HEK293 (cell line): Measurements from ENCODE around the gene EPHB1.

Experiments
- CTCF ChIP-seq: fragments of 450-650 bp; formaldehyde crosslinking; IDR thresholded peaks from 2 replicates; pipeline ENCODE4 v1.5.1; 2016; ENCODE audit warnings: missing biosample characterization, missing genetic modification characterization
- ZNF10 ChIP-seq: fragments of 450-650 bp; formaldehyde crosslinking; IDR thresholded peaks from 2 replicates; pipeline ENCODE4 v1.5.1; 2017; ENCODE audit warnings: missing biosample characterization, missing genetic modification characterization
- ZNF362 ChIP-seq: fragments of 450-650 bp; formaldehyde crosslinking; IDR thresholded peaks from 2 replicates; pipeline ENCODE4 v1.5.1; 2016; ENCODE audit warnings: missing biosample characterization, missing genetic modification characterization
- ZNF433 ChIP-seq: fragments of 450-650 bp; formaldehyde crosslinking; IDR thresholded peaks from 2 replicates; pipeline ENCODE4 v1.5.1; 2016; ENCODE audit warnings: missing biosample characterization, missing genetic modification characterization, low read depth
- ZNF510 ChIP-seq: fragments of 450-650 bp; formaldehyde crosslinking; IDR thresholded peaks from 2 replicates; pipeline ENCODE4 v1.5.1; 2018; ENCODE audit warnings: mild to moderate bottlenecking, missing genetic modification characterization, missing biosample characterization; ENCODE audit not compliant: insufficient replicate concordance

GRCh38 chr3:135218782-135219181 is 423.7 kb downstream of the EPHB1 start:
- TF ChIP-seq ZNF10 (tag by site-specific recombination) (no peak), ZNF362 (tag by site-specific recombination) (no peak), ZNF433 (tag by site-specific recombination) (no peak), CTCF (tag by site-specific recombination) (no peak), ZNF510 (tag by site-specific recombination) (no peak)
